HCT116 (cell line): ENCODE measurements around the gene ZNF611. TPM values are rescaled to one million over a fixed set of nuclear protein-coding genes. Genes with fewer than 3 reads are reported as not detected.

Experiments used
- ATAC-seq: fragments of 200-7000 bp; cut with Tn5 transposase; 2 replicates; pipeline ENCODE4 v1.9.1; 2020; ENCODE audit warnings: mild to moderate bottlenecking, moderate library complexity
- BruUV-seq: library from RNA; stranded (reverse); fragments of 400-500 nt; replicated peaks from 2 replicates; lab custom pipeline; 2021; lab: Mats Ljungman, UMichigan
- CTCF ChIA-PET: fragments of 300-600 bp; sonication (Branson Sonifier 250); formaldehyde crosslinking; loops from one replicate; lab custom pipeline; 2021; ENCODE audit warnings: antibody characterized with exemption; lab: Charles Lee
- POLR2A ChIA-PET: fragments of 300-600, 350-600 bp; sonication (Branson Sonifier 250); formaldehyde crosslinking; loops from one replicate; lab custom pipeline; 2021; ENCODE audit warnings: antibody characterized with exemption; lab: Charles Lee
- RAD21 ChIA-PET, 2 experiments: fragments of 300-600 bp; sonication (Branson Sonifier 250); formaldehyde crosslinking; loops; one replicate each; lab custom pipeline; 2023; ENCODE audit warnings: low total read pairs in 2 of 2; ENCODE audit not compliant: uncharacterized antibody in 2 of 2, unreplicated experiment in 2 of 2, low non-redundant PET in 1 of 2; lab: Charles Lee
- DNase-seq: peaks from one replicate; pipeline ENCODE4 v3.0.0-alpha.2; 2010; ENCODE audit warnings: low read depth, low spot score
- H2AFZ ChIP-seq: fragments of 200-600 bp; shearing (Covaris generic), sonication (generic); 2 replicates; pipeline ENCODE4 v1.6.1; 2017; ENCODE audit warnings: low read depth, mixed run types, mixed read lengths, antibody characterized with exemption, low read length; ENCODE audit not compliant: poor library complexity, severe bottlenecking
- H3K27ac ChIP-seq: 2 replicates; pipeline ENCODE4 v1.5.1; 2012; ENCODE audit warnings: low read depth, low read length
- H3K27me3 ChIP-seq: fragments of 200-600 bp; sonication (generic); 2 replicates; pipeline ENCODE4 v1.6.1; 2016; ENCODE audit warnings: mixed run types, low read length, mixed read lengths; ENCODE audit not compliant: insufficient read depth
- H3K36me3 ChIP-seq, 2 experiments: fragments of 200-500 bp in 1 of 2; fragments of 200-600 bp in 1 of 2; sonication (Bioruptor generic) in 1 of 2; sonication (generic) in 1 of 2; 2 replicates each; pipeline versions ENCODE4 v1.5.1 to v1.6.1; 2014 to 2016; ENCODE audit warnings: low read length in 2 of 2, inconsistent platforms in 1 of 2, mixed read lengths in 1 of 2, mixed run types in 1 of 2; ENCODE audit not compliant: insufficient read depth in 2 of 2, control insufficient read depth in 1 of 2
- H3K4me1 ChIP-seq, 2 experiments: fragments of 200-600 bp in 1 of 2; sonication (generic) in 1 of 2; 2 replicates each; pipeline versions ENCODE4 v1.5.1 to v1.6.1; 2012 to 2017; ENCODE audit warnings: low read length in 2 of 2, inconsistent platforms in 1 of 2, mild to moderate bottlenecking in 1 of 2, mixed read lengths in 1 of 2, mixed run types in 1 of 2, moderate library complexity in 1 of 2; ENCODE audit not compliant: insufficient read depth in 2 of 2, control insufficient read depth in 1 of 2
- H3K4me2 ChIP-seq: fragments of 200-600 bp; sonication (generic); 2 replicates; pipeline ENCODE4 v1.6.1; 2017; ENCODE audit warnings: mixed run types, low read length, mixed read lengths
- H3K4me3 ChIP-seq, 2 experiments: fragments of 200-600 bp in 1 of 2; sonication (generic) in 1 of 2; replicated peaks in 1 of 2; 2 replicates each; pipeline ENCODE4 v1.5.1; 2011 to 2016; ENCODE audit warnings: low read length in 2 of 2, control low read depth in 1 of 2, low read depth in 1 of 2, mild to moderate bottlenecking in 1 of 2, mixed read lengths in 1 of 2, mixed run types in 1 of 2
- H3K79me2 ChIP-seq: fragments of 200-600 bp; sonication (generic); 2 replicates; pipeline ENCODE4 v1.6.1; 2017; ENCODE audit warnings: mild to moderate bottlenecking, mixed run types, low read length, moderate library complexity, mixed read lengths; ENCODE audit not compliant: insufficient read depth
- H3K9ac ChIP-seq: fragments of 200-600 bp; sonication (generic); 2 replicates; pipeline ENCODE4 v1.6.1; 2016; ENCODE audit warnings: low read length, mixed read lengths
- H3K9me2 ChIP-seq: fragments of 200-600 bp; sonication (generic), shearing (Covaris generic); 2 replicates; pipeline ENCODE4 v1.6.1; 2017; ENCODE audit warnings: mixed run types, mild to moderate bottlenecking, moderate library complexity; ENCODE audit not compliant: insufficient read depth
- H3K9me3 ChIP-seq, 2 experiments: fragments of 200-500 bp in 1 of 2; fragments of 200-600 bp in 1 of 2; sonication (Bioruptor generic) in 1 of 2; sonication (generic) in 1 of 2; 2 replicates each; pipeline ENCODE4 v1.6.1; 2014 to 2017; ENCODE audit warnings: low read length in 2 of 2, mixed read lengths in 2 of 2, inconsistent platforms in 1 of 2, low read depth in 1 of 2, mild to moderate bottlenecking in 1 of 2, mixed run types in 1 of 2, moderate library complexity in 1 of 2; ENCODE audit not compliant: control insufficient read depth in 1 of 2, insufficient read depth in 1 of 2
- H4K20me1 ChIP-seq: fragments of 200-600 bp; sonication (generic), shearing (Covaris generic); 2 replicates; pipeline ENCODE4 v1.6.1; 2017; ENCODE audit warnings: mixed run types, mild to moderate bottlenecking, moderate library complexity; ENCODE audit not compliant: insufficient read depth
- CBX3 ChIP-seq: IDR thresholded peaks from 2 replicates; pipeline ENCODE4 v1.6.1; 2012; ENCODE audit warnings: low read depth
- EGR1 ChIP-seq: IDR thresholded peaks from 2 replicates; pipeline ENCODE4 v1.6.1; 2012; ENCODE audit warnings: low read depth
- ELF1 ChIP-seq: IDR thresholded peaks from 2 replicates; pipeline ENCODE4 v1.6.1; 2012; ENCODE audit warnings: low read depth, borderline replicate concordance
- EZH2 ChIP-seq: fragments of 200-600 bp; sonication (generic); IDR thresholded peaks from 2 replicates; pipeline ENCODE4 v1.6.1; 2017; ENCODE audit warnings: antibody characterized with exemption, mixed run types
- EZH2phosphoT487 ChIP-seq: fragments of 200-600 bp; IDR thresholded peaks from 2 replicates; pipeline ENCODE4 v1.6.1; 2018; ENCODE audit warnings: antibody characterized with exemption, borderline replicate concordance
- FOSL1 ChIP-seq: IDR thresholded peaks from 2 replicates; pipeline ENCODE4 v1.6.1; 2012; ENCODE audit warnings: low read depth
- JUND ChIP-seq: IDR thresholded peaks from 2 replicates; pipeline ENCODE4 v1.6.1; 2012
- POLR2A ChIP-seq: IDR thresholded peaks from 2 replicates; pipeline ENCODE4 v1.7.0; 2011; ENCODE audit warnings: borderline replicate concordance; ENCODE audit not compliant: insufficient read depth, insufficient read length; ENCODE audit errors: extremely low read depth
- POLR2AphosphoS5 ChIP-seq: IDR thresholded peaks from 2 replicates; pipeline ENCODE4 v1.6.1; 2011; ENCODE audit warnings: mild to moderate bottlenecking, low read depth, low read length, moderate library complexity
- RAD21 ChIP-seq: IDR thresholded peaks from 2 replicates; pipeline ENCODE4 v1.6.1; 2012; ENCODE audit warnings: low read depth, mild to moderate bottlenecking
- SIN3A ChIP-seq: IDR thresholded peaks from 2 replicates; pipeline ENCODE4 v1.6.1; 2012; ENCODE audit warnings: low read depth
- SP1 ChIP-seq: IDR thresholded peaks from 2 replicates; pipeline ENCODE4 v1.6.1; 2012; ENCODE audit warnings: low read depth
- TCF7L2 ChIP-seq: IDR thresholded peaks from 2 replicates; pipeline ENCODE4 v1.7.0; 2011; ENCODE audit warnings: borderline replicate concordance, inconsistent platforms; ENCODE audit not compliant: insufficient read depth, insufficient read length; ENCODE audit errors: extremely low read depth
- YY1 ChIP-seq: IDR thresholded peaks from 2 replicates; pipeline ENCODE4 v1.6.1; 2011; ENCODE audit warnings: low read length, low read depth, moderate library complexity, mild to moderate bottlenecking; ENCODE audit not compliant: insufficient replicate concordance; ENCODE audit errors: extremely low read depth
- intact Hi-C: fragments of 100-400 bp; cut with micrococcal nuclease; formaldehyde crosslinking; loops from 2 replicates; pipeline ENCODE4 v1.10.0; 2022
- total RNA-seq: library from RNA; stranded (reverse); gene quantifications from one replicate; pipeline ENCODE4 v1.2.1, GENCODE V29; 2021; ENCODE audit not compliant: unreplicated experiment
- TF ChIP-seq, protein P1 (sequence below), 3 experiments: fragments of 200-600 bp in 1 of 3; sonication (generic) in 1 of 3; IDR thresholded peaks in 2 of 3; conservative IDR thresholded peaks in 1 of 3; 2 replicates each; pipeline ENCODE4 v1.5.1; 2012 to 2017; ENCODE audit warnings: low read depth in 2 of 3, low read length in 2 of 3, antibody characterized with exemption in 1 of 3, borderline replicate concordance in 1 of 3, control low read depth in 1 of 3, mild to moderate bottlenecking in 1 of 3, mixed read lengths in 1 of 3, mixed run types in 1 of 3, moderate library complexity in 1 of 3; ENCODE audit not compliant: insufficient read depth in 1 of 3
- TF ChIP-seq, protein P2 (sequence below): IDR thresholded peaks from 2 replicates; pipeline ENCODE4 v1.6.1; 2011; ENCODE audit warnings: mild to moderate bottlenecking, low read length, moderate library complexity; ENCODE audit not compliant: insufficient replicate concordance; ENCODE audit errors: extremely low read depth
- TF ChIP-seq, protein P3 (sequence below): IDR thresholded peaks from 2 replicates; pipeline ENCODE4 v1.6.1; 2012
- TF ChIP-seq, protein P4 (sequence below): IDR thresholded peaks from 2 replicates; pipeline ENCODE4 v1.6.1; 2012; ENCODE audit warnings: low read depth

The ZNF611 gene
- total RNA-seq, 1 experiment from 2014 or later: 12.2 TPM

GRCh38 chr19:52669586-52669985 lies 65.3 kb downstream of the ZNF611 start:
- ATAC-seq (no peak), DNase-seq (no peak)
- Histone ChIP-seq H3K4me2 (no peak overlapping the region), H4K20me1 (no peaks in the 10 kb centered on the region)
- POLR2A ChIA-PET: no interaction called here
- TF ChIP-seq, protein P1, sequence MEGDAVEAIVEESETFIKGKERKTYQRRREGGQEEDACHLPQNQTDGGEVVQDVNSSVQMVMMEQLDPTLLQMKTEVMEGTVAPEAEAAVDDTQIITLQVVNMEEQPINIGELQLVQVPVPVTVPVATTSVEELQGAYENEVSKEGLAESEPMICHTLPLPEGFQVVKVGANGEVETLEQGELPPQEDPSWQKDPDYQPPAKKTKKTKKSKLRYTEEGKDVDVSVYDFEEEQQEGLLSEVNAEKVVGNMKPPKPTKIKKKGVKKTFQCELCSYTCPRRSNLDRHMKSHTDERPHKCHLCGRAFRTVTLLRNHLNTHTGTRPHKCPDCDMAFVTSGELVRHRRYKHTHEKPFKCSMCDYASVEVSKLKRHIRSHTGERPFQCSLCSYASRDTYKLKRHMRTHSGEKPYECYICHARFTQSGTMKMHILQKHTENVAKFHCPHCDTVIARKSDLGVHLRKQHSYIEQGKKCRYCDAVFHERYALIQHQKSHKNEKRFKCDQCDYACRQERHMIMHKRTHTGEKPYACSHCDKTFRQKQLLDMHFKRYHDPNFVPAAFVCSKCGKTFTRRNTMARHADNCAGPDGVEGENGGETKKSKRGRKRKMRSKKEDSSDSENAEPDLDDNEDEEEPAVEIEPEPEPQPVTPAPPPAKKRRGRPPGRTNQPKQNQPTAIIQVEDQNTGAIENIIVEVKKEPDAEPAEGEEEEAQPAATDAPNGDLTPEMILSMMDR (IDR thresholded peaks at IDR 0.05 in 2 of 3, conservative IDR thresholded peaks at IDR 0.05 in 1 of 3; ENCODE audit: borderline replicate concordance in 1 of 3, insufficient read depth in 1 of 3, low read depth in 2 of 3, low read length in 2 of 3): no peak
- TF ChIP-seq EZH2phosphoT487 (no peak), EZH2 (no peak), EGR1 (no peak), RAD21 (no peak), ELF1 (no peak), SIN3A (no peak), YY1 (no peak), SP1 (no peak), POLR2AphosphoS5 (no peak), POLR2A (no peak), TCF7L2 (no peak), JUND (no peak), CBX3 (no peak), FOSL1 (no peak)
- TF ChIP-seq, protein P2, sequence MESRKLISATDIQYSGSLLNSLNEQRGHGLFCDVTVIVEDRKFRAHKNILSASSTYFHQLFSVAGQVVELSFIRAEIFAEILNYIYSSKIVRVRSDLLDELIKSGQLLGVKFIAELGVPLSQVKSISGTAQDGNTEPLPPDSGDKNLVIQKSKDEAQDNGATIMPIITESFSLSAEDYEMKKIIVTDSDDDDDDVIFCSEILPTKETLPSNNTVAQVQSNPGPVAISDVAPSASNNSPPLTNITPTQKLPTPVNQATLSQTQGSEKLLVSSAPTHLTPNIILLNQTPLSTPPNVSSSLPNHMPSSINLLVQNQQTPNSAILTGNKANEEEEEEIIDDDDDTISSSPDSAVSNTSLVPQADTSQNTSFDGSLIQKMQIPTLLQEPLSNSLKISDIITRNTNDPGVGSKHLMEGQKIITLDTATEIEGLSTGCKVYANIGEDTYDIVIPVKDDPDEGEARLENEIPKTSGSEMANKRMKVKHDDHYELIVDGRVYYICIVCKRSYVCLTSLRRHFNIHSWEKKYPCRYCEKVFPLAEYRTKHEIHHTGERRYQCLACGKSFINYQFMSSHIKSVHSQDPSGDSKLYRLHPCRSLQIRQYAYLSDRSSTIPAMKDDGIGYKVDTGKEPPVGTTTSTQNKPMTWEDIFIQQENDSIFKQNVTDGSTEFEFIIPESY: no peak
- TF ChIP-seq, protein P3, sequence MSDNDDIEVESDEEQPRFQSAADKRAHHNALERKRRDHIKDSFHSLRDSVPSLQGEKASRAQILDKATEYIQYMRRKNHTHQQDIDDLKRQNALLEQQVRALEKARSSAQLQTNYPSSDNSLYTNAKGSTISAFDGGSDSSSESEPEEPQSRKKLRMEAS: no peak
- TF ChIP-seq, protein P4, sequence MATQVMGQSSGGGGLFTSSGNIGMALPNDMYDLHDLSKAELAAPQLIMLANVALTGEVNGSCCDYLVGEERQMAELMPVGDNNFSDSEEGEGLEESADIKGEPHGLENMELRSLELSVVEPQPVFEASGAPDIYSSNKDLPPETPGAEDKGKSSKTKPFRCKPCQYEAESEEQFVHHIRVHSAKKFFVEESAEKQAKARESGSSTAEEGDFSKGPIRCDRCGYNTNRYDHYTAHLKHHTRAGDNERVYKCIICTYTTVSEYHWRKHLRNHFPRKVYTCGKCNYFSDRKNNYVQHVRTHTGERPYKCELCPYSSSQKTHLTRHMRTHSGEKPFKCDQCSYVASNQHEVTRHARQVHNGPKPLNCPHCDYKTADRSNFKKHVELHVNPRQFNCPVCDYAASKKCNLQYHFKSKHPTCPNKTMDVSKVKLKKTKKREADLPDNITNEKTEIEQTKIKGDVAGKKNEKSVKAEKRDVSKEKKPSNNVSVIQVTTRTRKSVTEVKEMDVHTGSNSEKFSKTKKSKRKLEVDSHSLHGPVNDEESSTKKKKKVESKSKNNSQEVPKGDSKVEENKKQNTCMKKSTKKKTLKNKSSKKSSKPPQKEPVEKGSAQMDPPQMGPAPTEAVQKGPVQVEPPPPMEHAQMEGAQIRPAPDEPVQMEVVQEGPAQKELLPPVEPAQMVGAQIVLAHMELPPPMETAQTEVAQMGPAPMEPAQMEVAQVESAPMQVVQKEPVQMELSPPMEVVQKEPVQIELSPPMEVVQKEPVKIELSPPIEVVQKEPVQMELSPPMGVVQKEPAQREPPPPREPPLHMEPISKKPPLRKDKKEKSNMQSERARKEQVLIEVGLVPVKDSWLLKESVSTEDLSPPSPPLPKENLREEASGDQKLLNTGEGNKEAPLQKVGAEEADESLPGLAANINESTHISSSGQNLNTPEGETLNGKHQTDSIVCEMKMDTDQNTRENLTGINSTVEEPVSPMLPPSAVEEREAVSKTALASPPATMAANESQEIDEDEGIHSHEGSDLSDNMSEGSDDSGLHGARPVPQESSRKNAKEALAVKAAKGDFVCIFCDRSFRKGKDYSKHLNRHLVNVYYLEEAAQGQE: no peak
- TF ChIP-seq, all 23 proteins: peak for 0
- BruUV-seq: TSS peak; percentile 37
- Histone ChIP-seq H3K9me2 (no peaks in the 10 kb centered on the region), H3K4me1 (peaks cover 0 to 48% of the 10 kb centered on the region in 2 experiments; a peak in 2 of 4 replicates), H3K9me3 (peaks cover 0 to 5% of the 10 kb centered on the region in 2 experiments; a peak in 1 of 4 replicates), H3K9ac (no peak overlapping the region), H3K4me3 (no peak overlapping the region), H3K27ac (no peak overlapping the region), H3K36me3 (peaks cover 0 to 13% of the 10 kb centered on the region in 2 experiments; a peak in 2 of 4 replicates), H2AFZ (no peak overlapping the region), H3K79me2 (peaks cover 83% of the 10 kb centered on the region), H3K27me3 (no peaks in the 10 kb centered on the region)
- intact Hi-C loops: no loop called here
- ChIA-PET CTCF (no interaction called here), RAD21 (no interaction called here)
